Measurements from ENCODE around the gene TRO. TPM values are rescaled to one million over a fixed set of nuclear protein-coding genes. Genes with fewer than 3 reads are reported as not detected.

Gene TRO
- total RNA-seq, result 174 to 180 TPM (median 177 TPM) in 3 replicates

- H3K36me3 Mint-ChIP-seq, result peaks cover 12% of the 10 kb centered on the region
- no peaks in the 10 kb centered on the region for H3K27me3 Mint-ChIP-seq (ENCODE audit: low read depth)
- peak within 1 kb of the TSS; percentile 90 for H3K27ac Mint-ChIP-seq
- H3K4me1 Mint-ChIP-seq, result peaks cover 6% of the 10 kb centered on the region
- peak in 1 of 2 experiments; percentile 53 for DNase-seq (ENCODE audit: low spot score in 2 of 2, unreplicated experiment in 2 of 2)
- H3K4me3 Mint-ChIP-seq, result peak within 1 kb of the TSS; percentile 91
- TF ChIP-seq CTCF (IDR thresholded peaks at IDR 0.05; ENCODE audit: unreplicated experiment), result no peak
- H3K9me3 Mint-ChIP-seq, result peaks cover 16% of the 10 kb centered on the region
Measured at GRCh38 chrX:54920610-54921426, at the start of gene TRO. Gene TRO, plus strand, starts transcription at chrX:54920824. Its CDS starts 1,423 bp downstream, at chrX:54922247.

- no peak for TF ChIP-seq CTCF (IDR thresholded peaks at IDR 0.05; ENCODE audit: unreplicated experiment)
Measured at GRCh38 chrX:54885740-54886139, 34.9 kb upstream of the TRO start.

GRCh38 chrX:54891573-54891972 lies 29.1 kb upstream of the TRO start:
- H3K27ac Mint-ChIP-seq, result no peak overlapping the region
- no peaks in the 10 kb centered on the region for H3K36me3 Mint-ChIP-seq
- peaks cover 10% of the 10 kb centered on the region for H3K27me3 Mint-ChIP-seq (ENCODE audit: low read depth)
- H3K4me3 Mint-ChIP-seq, result no peak overlapping the region
- H3K9me3 Mint-ChIP-seq, result peaks cover 62% of the 10 kb centered on the region
- no peak for TF ChIP-seq CTCF (IDR thresholded peaks at IDR 0.05; ENCODE audit: unreplicated experiment)
- no peaks in the 10 kb centered on the region for H3K4me1 Mint-ChIP-seq
- no peak for DNase-seq (ENCODE audit: low spot score in 2 of 2, unreplicated experiment in 2 of 2)

More at GRCh38 chrX:54885740-54886139, 34.9 kb upstream of the TRO start:
- Mint-ChIP-seq H3K36me3 (no peaks in the 10 kb centered on the region), H3K9me3 (peaks cover 40% of the 10 kb centered on the region), H3K27me3 (ENCODE audit: low read depth) (peaks cover 10% of the 10 kb centered on the region), H3K4me3 (no peak overlapping the region), H3K4me1 (no peaks in the 10 kb centered on the region), H3K27ac (no peak overlapping the region)
- DNase-seq (ENCODE audit: low spot score in 2 of 2, unreplicated experiment in 2 of 2), result no peak

- Mint-ChIP-seq H3K4me3 (no peak overlapping the region), H3K36me3 (no peaks in the 10 kb centered on the region), H3K27ac (no peak overlapping the region), H3K4me1 (no peaks in the 10 kb centered on the region), H3K9me3 (peaks cover 58% of the 10 kb centered on the region), H3K27me3 (ENCODE audit: low read depth) (peaks cover 7% of the 10 kb centered on the region)
- no peak for DNase-seq (ENCODE audit: low spot score in 2 of 2, unreplicated experiment in 2 of 2)
- no peak for TF ChIP-seq CTCF (IDR thresholded peaks at IDR 0.05; ENCODE audit: unreplicated experiment)
Measured at GRCh38 chrX:54894159-54894558, 26.5 kb upstream of the TRO start.

GRCh38 chrX:54909941-54910340 lies 10.7 kb upstream of the TRO start:
- Mint-ChIP-seq H3K36me3 (no peaks in the 10 kb centered on the region), H3K4me1 (no peaks in the 10 kb centered on the region), H3K27me3 (ENCODE audit: low read depth) (no peaks in the 10 kb centered on the region), H3K9me3 (peaks cover 49% of the 10 kb centered on the region), H3K4me3 (no peak overlapping the region), H3K27ac (no peak overlapping the region)
- TF ChIP-seq CTCF (IDR thresholded peaks at IDR 0.05; ENCODE audit: unreplicated experiment), result no peak
- DNase-seq (ENCODE audit: low spot score in 2 of 2, unreplicated experiment in 2 of 2), result no peak

Measured in mesothelial cell of epicardium (in vitro differentiated cells).